WTC11 (cell line): ENCODE measurements around the gene CDH2. TPM values are rescaled to one million over a fixed set of nuclear protein-coding genes. Genes with fewer than 3 reads are reported as not detected.

Experiments used
- ATAC-seq: fragments of 200-7000 bp; cut with Tn5 transposase; 2 replicates; pipeline ENCODE4 v1.10.0; 2021; ENCODE audit warnings: mild to moderate bottlenecking, moderate library complexity
- CTCF ChIA-PET: fragments of 300-600 bp; sonication (Branson Sonifier 250); formaldehyde crosslinking; loops from one replicate; lab custom pipeline; 2021; ENCODE audit warnings: antibody characterized with exemption; lab: Charles Lee
- POLR2A ChIA-PET: fragments of 350-600 bp; sonication (Branson Sonifier 250); formaldehyde crosslinking; loops from one replicate; lab custom pipeline; 2021; ENCODE audit warnings: antibody characterized with exemption; lab: Charles Lee
- DNase-seq: peaks from one replicate; pipeline ENCODE4 v3.0.0; 2021; ENCODE audit warnings: low spot score
- H3K27ac Mint-ChIP-seq: 2 replicates; pipeline ENCODE4 v1.8.0; 2021; ENCODE audit warnings: mixed read lengths
- H3K27me3 Mint-ChIP-seq: 2 replicates; pipeline ENCODE4 v1.8.0; 2021; ENCODE audit warnings: low read depth, mild to moderate bottlenecking, moderate library complexity, mixed read lengths
- H3K36me3 Mint-ChIP-seq: 2 replicates; pipeline ENCODE4 v1.8.0; 2021; ENCODE audit warnings: mixed read lengths
- H3K4me1 Mint-ChIP-seq: 2 replicates; pipeline ENCODE4 v1.8.0; 2022; ENCODE audit warnings: mixed read lengths
- H3K4me3 Mint-ChIP-seq: 2 replicates; pipeline ENCODE4 v1.8.0; 2021; ENCODE audit warnings: mild to moderate bottlenecking, moderate library complexity, mixed read lengths
- H3K9me3 Mint-ChIP-seq: 2 replicates; pipeline ENCODE4 v1.8.0; 2021; ENCODE audit warnings: mixed read lengths
- CREM ChIP-seq: sonication (generic); formaldehyde crosslinking; IDR thresholded peaks from 2 replicates; pipeline ENCODE4 v1.8.1; 2022; ENCODE audit warnings: mild to moderate bottlenecking, missing genetic modification reagents, moderate library complexity
- CTCF ChIP-seq: fragments of 200-600 bp; IDR thresholded peaks from 2 replicates; pipeline ENCODE4 v1.8.0; 2022; ENCODE audit warnings: antibody characterized with exemption
- FOXP1 ChIP-seq: sonication (generic); formaldehyde crosslinking; IDR thresholded peaks from 2 replicates; pipeline ENCODE4 v1.8.0; 2022; ENCODE audit warnings: missing genetic modification reagents, mild to moderate bottlenecking, moderate library complexity, borderline replicate concordance
- IRF2 ChIP-seq: sonication (generic); formaldehyde crosslinking; IDR thresholded peaks from 2 replicates; pipeline ENCODE4 v1.8.0; 2022; ENCODE audit warnings: low read depth, missing genetic modification reagents, borderline replicate concordance
- JUN ChIP-seq: sonication (generic); formaldehyde crosslinking; IDR thresholded peaks from 2 replicates; pipeline ENCODE4 v1.8.0; 2023; ENCODE audit warnings: mild to moderate bottlenecking, missing genetic modification reagents
- KAT7 ChIP-seq: sonication (generic); formaldehyde crosslinking; IDR thresholded peaks from 2 replicates; pipeline ENCODE4 v1.8.1; 2023; ENCODE audit warnings: missing genetic modification reagents, mild to moderate bottlenecking, borderline replicate concordance
- SOX15 ChIP-seq: fragments of 250-450 bp; sonication (Bioruptor Pico); IDR thresholded peaks from 2 replicates; pipeline ENCODE4 v1.9.0; 2021; ENCODE audit warnings: mild to moderate bottlenecking
- TEAD1 ChIP-seq: sonication (generic); formaldehyde crosslinking; IDR thresholded peaks from 2 replicates; pipeline ENCODE4 v1.8.0; 2022; ENCODE audit warnings: mild to moderate bottlenecking, missing genetic modification reagents
- USF1 ChIP-seq: sonication (generic); formaldehyde crosslinking; IDR thresholded peaks from 2 replicates; pipeline ENCODE4 v1.8.0; 2022; ENCODE audit warnings: mild to moderate bottlenecking, missing genetic modification reagents
- USF2 ChIP-seq: sonication (generic); formaldehyde crosslinking; IDR thresholded peaks from 2 replicates; pipeline ENCODE4 v1.8.1; 2023; ENCODE audit warnings: mild to moderate bottlenecking, missing genetic modification reagents, moderate library complexity
- ZBTB21 ChIP-seq: sonication (generic); formaldehyde crosslinking; IDR thresholded peaks from 2 replicates; pipeline ENCODE4 v1.8.1; 2023; ENCODE audit warnings: mild to moderate bottlenecking, missing genetic modification reagents, borderline replicate concordance
- ZBTB43 ChIP-seq: sonication (generic); formaldehyde crosslinking; IDR thresholded peaks from 2 replicates; pipeline ENCODE4 v1.8.1; 2023; ENCODE audit warnings: mild to moderate bottlenecking, missing genetic modification reagents
- ZNF263 ChIP-seq: sonication (generic); formaldehyde crosslinking; IDR thresholded peaks from 2 replicates; pipeline ENCODE4 v1.8.1; 2022; ENCODE audit warnings: low read depth, mild to moderate bottlenecking, moderate library complexity, missing genetic modification reagents
- ZNF317 ChIP-seq: sonication (generic); formaldehyde crosslinking; IDR thresholded peaks from 2 replicates; pipeline ENCODE4 v1.8.1; 2023; ENCODE audit warnings: low read depth, mild to moderate bottlenecking, moderate library complexity, missing genetic modification reagents, borderline replicate concordance
- ZNF416 ChIP-seq: fragments of 250-450 bp; sonication (Bioruptor Pico); IDR thresholded peaks from 2 replicates; pipeline ENCODE4 v1.9.0; 2021; ENCODE audit warnings: mild to moderate bottlenecking, inconsistent platforms
- ZNF512 ChIP-seq: sonication (generic); formaldehyde crosslinking; IDR thresholded peaks from 2 replicates; pipeline ENCODE4 v1.8.1; 2022; ENCODE audit warnings: missing genetic modification reagents, borderline replicate concordance
- total RNA-seq: library from RNA; stranded (reverse); gene quantifications from 3 replicates; pipeline ENCODE4 v1.2.3, GENCODE V29; 2021
- TF ChIP-seq, protein P1 (sequence below): sonication (generic); formaldehyde crosslinking; IDR thresholded peaks from 2 replicates; pipeline ENCODE4 v1.8.1; 2022; ENCODE audit warnings: low read depth, missing genetic modification reagents, borderline replicate concordance
- TF ChIP-seq, protein P2 (sequence below): sonication (generic); formaldehyde crosslinking; IDR thresholded peaks from 2 replicates; pipeline ENCODE4 v1.8.0; 2023; ENCODE audit warnings: mild to moderate bottlenecking, missing genetic modification reagents
- TF ChIP-seq, protein P3 (sequence below): sonication (generic); formaldehyde crosslinking; conservative IDR thresholded peaks from 2 replicates; pipeline ENCODE4 v1.8.1; 2022; ENCODE audit warnings: mild to moderate bottlenecking, missing genetic modification reagents
- TF ChIP-seq, protein P4 (sequence below): sonication (generic); formaldehyde crosslinking; IDR thresholded peaks from 2 replicates; pipeline ENCODE4 v1.8.1; 2022; ENCODE audit warnings: mild to moderate bottlenecking, moderate library complexity, missing genetic modification reagents

The CDH2 gene
- total RNA-seq, 1 experiment from 2014 or later: 17.3 TPM

DNA sequence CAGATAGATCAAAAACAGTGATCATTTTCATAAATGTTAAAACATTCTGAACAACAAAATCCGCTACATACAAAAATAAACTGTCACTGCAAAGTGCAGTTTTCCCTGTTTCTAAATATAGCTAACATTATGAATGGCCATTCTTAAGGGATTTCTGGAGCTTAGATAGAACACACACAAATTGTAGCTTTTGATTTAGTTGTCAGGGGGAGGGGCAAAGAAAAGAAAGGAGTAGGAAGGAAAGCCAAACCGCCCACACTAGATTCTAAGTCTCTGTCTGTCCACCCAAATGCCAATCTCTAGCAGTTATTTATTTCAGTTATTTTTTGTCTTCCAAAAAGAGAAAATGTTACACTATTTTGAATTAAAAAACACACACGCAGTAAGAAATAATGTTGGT lies 182.4 kb downstream of the CDH2 start (continued):
- TF ChIP-seq, protein P1, sequence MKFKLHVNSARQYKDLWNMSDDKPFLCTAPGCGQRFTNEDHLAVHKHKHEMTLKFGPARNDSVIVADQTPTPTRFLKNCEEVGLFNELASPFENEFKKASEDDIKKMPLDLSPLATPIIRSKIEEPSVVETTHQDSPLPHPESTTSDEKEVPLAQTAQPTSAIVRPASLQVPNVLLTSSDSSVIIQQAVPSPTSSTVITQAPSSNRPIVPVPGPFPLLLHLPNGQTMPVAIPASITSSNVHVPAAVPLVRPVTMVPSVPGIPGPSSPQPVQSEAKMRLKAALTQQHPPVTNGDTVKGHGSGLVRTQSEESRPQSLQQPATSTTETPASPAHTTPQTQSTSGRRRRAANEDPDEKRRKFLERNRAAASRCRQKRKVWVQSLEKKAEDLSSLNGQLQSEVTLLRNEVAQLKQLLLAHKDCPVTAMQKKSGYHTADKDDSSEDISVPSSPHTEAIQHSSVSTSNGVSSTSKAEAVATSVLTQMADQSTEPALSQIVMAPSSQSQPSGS (CRISPR knock-in tag): no peak
- TF ChIP-seq, all 79 proteins: peak for 0

DNA sequence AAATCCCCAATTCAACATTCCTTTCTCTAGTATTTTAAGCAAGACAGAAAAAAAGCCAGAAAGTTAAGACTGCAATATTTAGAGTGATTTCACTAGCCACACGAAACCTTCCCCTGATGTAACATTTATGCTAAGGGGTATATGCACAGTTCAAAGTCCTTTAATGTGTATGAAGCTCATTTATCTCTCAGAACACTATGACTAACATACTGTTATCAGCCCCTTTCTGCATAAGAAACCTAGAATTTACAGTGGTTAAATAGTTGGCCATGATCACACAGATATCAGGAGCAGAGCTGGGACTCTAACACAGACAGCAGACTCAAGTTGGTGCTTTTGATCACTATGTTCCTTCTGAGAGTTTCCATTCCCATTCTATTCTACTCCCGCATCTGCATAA lies 185.5 kb downstream of the CDH2 start:
- DNase-seq: no peak
- H3K36me3 Mint-ChIP-seq: no peaks in the 10 kb centered on the region
- POLR2A ChIA-PET: no interaction called here
- TF ChIP-seq USF2 (no peak), JUN (CRISPR knock-in tag) (no peak), ZNF317 (no peak), CREM (CRISPR knock-in tag) (no peak), FOXP1 (CRISPR knock-in tag) (no peak), CTCF (no peak), TEAD1 (CRISPR knock-in tag) (no peak), ZNF512 (CRISPR knock-in tag) (no peak), USF1 (CRISPR knock-in tag) (no peak), ZNF263 (CRISPR knock-in tag) (no peak), KAT7 (CRISPR knock-in tag) (no peak), ZBTB43 (CRISPR knock-in tag) (no peak), SOX15 (CRISPR knock-in tag) (no peak), ZBTB21 (CRISPR knock-in tag) (no peak), IRF2 (CRISPR knock-in tag) (no peak), ZNF416 (CRISPR knock-in tag) (no peak)
- TF ChIP-seq, protein P2, sequence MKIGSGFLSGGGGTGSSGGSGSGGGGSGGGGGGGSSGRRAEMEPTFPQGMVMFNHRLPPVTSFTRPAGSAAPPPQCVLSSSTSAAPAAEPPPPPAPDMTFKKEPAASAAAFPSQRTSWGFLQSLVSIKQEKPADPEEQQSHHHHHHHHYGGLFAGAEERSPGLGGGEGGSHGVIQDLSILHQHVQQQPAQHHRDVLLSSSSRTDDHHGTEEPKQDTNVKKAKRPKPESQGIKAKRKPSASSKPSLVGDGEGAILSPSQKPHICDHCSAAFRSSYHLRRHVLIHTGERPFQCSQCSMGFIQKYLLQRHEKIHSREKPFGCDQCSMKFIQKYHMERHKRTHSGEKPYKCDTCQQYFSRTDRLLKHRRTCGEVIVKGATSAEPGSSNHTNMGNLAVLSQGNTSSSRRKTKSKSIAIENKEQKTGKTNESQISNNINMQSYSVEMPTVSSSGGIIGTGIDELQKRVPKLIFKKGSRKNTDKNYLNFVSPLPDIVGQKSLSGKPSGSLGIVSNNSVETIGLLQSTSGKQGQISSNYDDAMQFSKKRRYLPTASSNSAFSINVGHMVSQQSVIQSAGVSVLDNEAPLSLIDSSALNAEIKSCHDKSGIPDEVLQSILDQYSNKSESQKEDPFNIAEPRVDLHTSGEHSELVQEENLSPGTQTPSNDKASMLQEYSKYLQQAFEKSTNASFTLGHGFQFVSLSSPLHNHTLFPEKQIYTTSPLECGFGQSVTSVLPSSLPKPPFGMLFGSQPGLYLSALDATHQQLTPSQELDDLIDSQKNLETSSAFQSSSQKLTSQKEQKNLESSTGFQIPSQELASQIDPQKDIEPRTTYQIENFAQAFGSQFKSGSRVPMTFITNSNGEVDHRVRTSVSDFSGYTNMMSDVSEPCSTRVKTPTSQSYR (CRISPR knock-in tag): no peak
- TF ChIP-seq, protein P1 (CRISPR knock-in tag): no peak
- TF ChIP-seq, protein P3, sequence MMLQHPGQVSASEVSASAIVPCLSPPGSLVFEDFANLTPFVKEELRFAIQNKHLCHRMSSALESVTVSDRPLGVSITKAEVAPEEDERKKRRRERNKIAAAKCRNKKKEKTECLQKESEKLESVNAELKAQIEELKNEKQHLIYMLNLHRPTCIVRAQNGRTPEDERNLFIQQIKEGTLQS (CRISPR knock-in tag): no peak
- TF ChIP-seq, protein P4, sequence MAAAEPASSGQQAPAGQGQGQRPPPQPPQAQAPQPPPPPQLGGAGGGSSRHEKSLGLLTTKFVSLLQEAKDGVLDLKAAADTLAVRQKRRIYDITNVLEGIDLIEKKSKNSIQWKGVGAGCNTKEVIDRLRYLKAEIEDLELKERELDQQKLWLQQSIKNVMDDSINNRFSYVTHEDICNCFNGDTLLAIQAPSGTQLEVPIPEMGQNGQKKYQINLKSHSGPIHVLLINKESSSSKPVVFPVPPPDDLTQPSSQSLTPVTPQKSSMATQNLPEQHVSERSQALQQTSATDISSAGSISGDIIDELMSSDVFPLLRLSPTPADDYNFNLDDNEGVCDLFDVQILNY (CRISPR knock-in tag): no peak
- TF ChIP-seq, all 79 proteins: peak for 0
- ATAC-seq: no peak
- CTCF ChIA-PET: no interaction called here
- Mint-ChIP-seq H3K9me3 (no peaks in the 10 kb centered on the region), H3K4me1 (no peaks in the 10 kb centered on the region), H3K4me3 (no peak overlapping the region), H3K27me3 (no peaks in the 10 kb centered on the region), H3K27ac (no peak overlapping the region)
